HepG2 (cell line): ENCODE data around the gene XRCC2. TPM values are rescaled to one million over a fixed set of nuclear protein-coding genes. Genes with fewer than 3 reads are reported as not detected.

ENCODE experiments used
- JUND ChIP-seq: sonication (generic); formaldehyde crosslinking; IDR thresholded peaks from 2 replicates; pipeline ENCODE4 v1.8.0; 2022; ENCODE audit warnings: mild to moderate bottlenecking, missing genetic modification reagents
- NCOA2 ChIP-seq: sonication (generic); formaldehyde crosslinking; IDR thresholded peaks from 2 replicates; pipeline ENCODE4 v1.8.0; 2022; ENCODE audit warnings: inconsistent platforms
- RAD51 ChIP-seq: fragments of 450-650 bp; IDR thresholded peaks from 2 replicates; pipeline ENCODE4 v1.6.1; 2016; ENCODE audit warnings: borderline replicate concordance
- REL ChIP-seq: sonication (generic); formaldehyde crosslinking; conservative IDR thresholded peaks from 2 replicates; pipeline ENCODE4 v1.8.0; 2022; ENCODE audit warnings: mild to moderate bottlenecking, missing genetic modification reagents, moderate library complexity
- TCF7L2 ChIP-seq: IDR thresholded peaks from 2 replicates; pipeline ENCODE4 v1.6.1; 2011; ENCODE audit warnings: mild to moderate bottlenecking, low read depth, low read length, moderate library complexity
- TEAD2 ChIP-seq: sonication (generic); formaldehyde crosslinking; IDR thresholded peaks from 2 replicates; pipeline ENCODE4 v1.9.0; 2021; ENCODE audit warnings: missing genetic modification reagents
- ZNF10 ChIP-seq: sonication (generic); formaldehyde crosslinking; IDR thresholded peaks from 2 replicates; pipeline ENCODE4 v1.4.0; 2020; ENCODE audit warnings: mild to moderate bottlenecking, low read depth, missing genetic modification reagents, borderline replicate concordance
- ZNF138 ChIP-seq: sonication (generic); formaldehyde crosslinking; IDR thresholded peaks from 2 replicates; pipeline ENCODE4 v1.5.0; 2020; ENCODE audit warnings: mild to moderate bottlenecking, low read depth, missing genetic modification reagents
- ZNF430 ChIP-seq: sonication (generic); formaldehyde crosslinking; IDR thresholded peaks from 2 replicates; pipeline ENCODE4 v1.9.0; 2021; ENCODE audit warnings: mild to moderate bottlenecking, missing genetic modification reagents
- ZNF572 ChIP-seq: sonication (generic); formaldehyde crosslinking; IDR thresholded peaks from 2 replicates; pipeline ENCODE4 v1.5.1; 2020; ENCODE audit warnings: mild to moderate bottlenecking, missing genetic modification reagents
- ZNF577 ChIP-seq: sonication (generic); formaldehyde crosslinking; IDR thresholded peaks from 2 replicates; pipeline ENCODE4 v1.4.0; 2020; ENCODE audit warnings: mild to moderate bottlenecking, low read depth, missing genetic modification reagents, borderline replicate concordance
- ZNF670 ChIP-seq: sonication (generic); formaldehyde crosslinking; IDR thresholded peaks from 2 replicates; pipeline ENCODE4 v1.8.0; 2022; ENCODE audit warnings: mild to moderate bottlenecking, missing genetic modification reagents, borderline replicate concordance
- ZNF720 ChIP-seq: sonication (generic); formaldehyde crosslinking; IDR thresholded peaks from 2 replicates; pipeline ENCODE4 v1.4.0; 2020; ENCODE audit warnings: missing genetic modification reagents
- ZNF746 ChIP-seq: sonication (generic); formaldehyde crosslinking; IDR thresholded peaks from 2 replicates; pipeline ENCODE4 v1.8.0; 2022; ENCODE audit warnings: mild to moderate bottlenecking, missing genetic modification reagents
- ZNF879 ChIP-seq: sonication (generic); formaldehyde crosslinking; IDR thresholded peaks from 2 replicates; pipeline ENCODE4 v1.8.1; 2023; ENCODE audit warnings: missing genetic modification reagents
- polyA plus RNA-seq, 8 experiments: library from polyadenylated mRNA; depleted of rRNA in 3 of 8; stranded (reverse) in 7 of 8; unstranded in 1 of 8; fragments of >200 nt; fragmentation: Illumina TruSeq in 4 of 8; extraction: Trizol in 4 of 8; gene quantifications; 2 replicates each; pipeline versions ENCODE4 v1.2.1 to v1.2.3, GENCODE V29; 2011 to 2016; ENCODE audit warnings: low read depth in 4 of 8, missing spikeins in 1 of 8, mixed read lengths in 1 of 8; ENCODE audit not compliant: insufficient read depth in 1 of 8
- total RNA-seq, 5 experiments: library from RNA; depleted of rRNA; stranded (reverse); fragments of >200 nt; fragmentation: Illumina TruSeq; extraction: Trizol; gene quantifications; 2 replicates each; pipeline ENCODE4 v1.2.3, GENCODE V29; 2016; ENCODE audit warnings: low read depth in 1 of 5
- TF ChIP-seq, protein P1 (sequence below): sonication (generic); formaldehyde crosslinking; IDR thresholded peaks from 2 replicates; pipeline ENCODE4 v1.8.0; 2023; ENCODE audit warnings: mild to moderate bottlenecking, missing genetic modification reagents
- TF ChIP-seq, protein P2 (sequence below): sonication (generic); formaldehyde crosslinking; IDR thresholded peaks from 2 replicates; pipeline ENCODE4 v1.4.0; 2020; ENCODE audit warnings: mild to moderate bottlenecking, low read depth, missing genetic modification reagents
- TF ChIP-seq, protein P3 (sequence below): sonication (generic); formaldehyde crosslinking; IDR thresholded peaks from 2 replicates; pipeline ENCODE4 v1.8.0; 2022; ENCODE audit warnings: mild to moderate bottlenecking, missing genetic modification reagents, moderate library complexity
- TF ChIP-seq, protein P4 (sequence below), 2 experiments: sonication (generic) in 1 of 2; formaldehyde crosslinking in 1 of 2; IDR thresholded peaks; 2 replicates each; pipeline versions ENCODE4 v1.4.0 to v1.6.1; 2016 to 2020; ENCODE audit warnings: borderline replicate concordance in 1 of 2, low read depth in 1 of 2, mild to moderate bottlenecking in 1 of 2, missing genetic modification reagents in 1 of 2

The XRCC2 gene
- total and polyA plus RNA-seq, 2 of the 13 experiments (the other 11 are each of a cell fraction or from before 2014, with no cell fraction given) = 3.8 to 14.5 TPM

DNA sequence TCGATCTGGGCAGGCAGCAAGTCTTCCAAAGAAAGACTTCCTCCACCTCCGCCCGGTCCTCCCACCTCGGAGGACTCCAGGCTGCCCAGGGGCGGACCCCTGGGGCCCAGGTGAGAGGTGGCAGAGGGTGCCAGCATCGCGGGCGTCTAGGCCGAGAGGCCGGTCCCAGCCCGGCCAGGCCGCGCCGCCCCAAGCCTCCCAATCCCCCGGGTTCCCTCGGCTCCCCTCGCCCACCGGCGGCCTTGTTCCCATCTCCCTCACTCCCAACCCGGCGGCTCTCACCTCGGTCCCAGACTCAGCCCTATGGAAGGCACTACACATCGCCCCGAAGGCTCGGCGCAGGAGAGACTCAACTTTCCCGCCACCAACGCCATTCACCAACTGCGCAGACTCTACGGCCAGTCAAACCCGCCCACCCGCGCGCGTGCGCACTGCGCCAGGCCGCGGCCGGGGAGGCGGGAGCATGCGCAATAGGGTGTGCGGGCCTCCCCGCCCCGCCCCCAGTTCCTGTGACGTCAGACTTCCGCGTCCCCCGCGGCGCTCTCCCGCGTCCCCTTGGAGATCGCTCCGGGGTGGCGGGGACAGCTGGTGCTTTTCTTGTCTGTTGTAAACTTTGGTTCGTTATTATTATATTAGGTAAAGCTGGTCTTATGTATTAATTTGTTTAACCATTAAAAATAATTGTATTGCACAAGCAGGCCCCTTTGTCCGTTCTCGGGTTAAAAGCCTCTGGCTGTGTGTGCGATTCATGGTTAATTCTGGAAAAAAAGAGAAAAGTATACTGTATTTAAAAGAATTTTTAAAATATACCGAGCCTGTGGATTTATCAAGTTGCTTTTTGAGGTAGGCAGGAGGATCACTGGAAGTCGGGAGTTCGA lies at the start of gene XRCC2 (continued):
- TF ChIP-seq, protein P1, sequence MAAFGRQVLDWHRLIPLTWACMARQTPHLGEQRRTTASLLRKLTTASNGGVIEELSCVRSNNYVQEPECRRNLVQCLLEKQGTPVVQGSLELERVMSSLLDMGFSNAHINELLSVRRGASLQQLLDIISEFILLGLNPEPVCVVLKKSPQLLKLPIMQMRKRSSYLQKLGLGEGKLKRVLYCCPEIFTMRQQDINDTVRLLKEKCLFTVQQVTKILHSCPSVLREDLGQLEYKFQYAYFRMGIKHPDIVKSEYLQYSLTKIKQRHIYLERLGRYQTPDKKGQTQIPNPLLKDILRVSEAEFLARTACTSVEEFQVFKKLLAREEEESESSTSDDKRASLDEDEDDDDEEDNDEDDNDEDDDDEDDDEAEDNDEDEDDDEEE (CRISPR knock-in tag) = 0 out of 2 replicates have a peak, but pooled peaks have one; percentile 48
- TF ChIP-seq ZNF746 (CRISPR knock-in tag) (no peak), REL (no peak), ZNF572 (CRISPR knock-in tag) (no peak), ZNF10 (CRISPR knock-in tag) (no peak), ZNF138 (CRISPR knock-in tag) (no peak; the same call in 1 of the 2 replicates), ZNF879 (CRISPR knock-in tag) (no peak), ZNF577 (CRISPR knock-in tag) (no peak), TCF7L2 (no peak), RAD51 (no peak), JUND (CRISPR knock-in tag) (no peak), ZNF670 (0 out of 2 replicates have a peak, but pooled peaks have one; percentile 49), ZNF430 (CRISPR knock-in tag) (0 out of 2 replicates have a peak, but pooled peaks have one; percentile 36), NCOA2 (no peak; the same call in 1 of the 2 replicates), ZNF720 (CRISPR knock-in tag) (no peak), TEAD2 (CRISPR knock-in tag) (no peak)
- TF ChIP-seq, protein P2, sequence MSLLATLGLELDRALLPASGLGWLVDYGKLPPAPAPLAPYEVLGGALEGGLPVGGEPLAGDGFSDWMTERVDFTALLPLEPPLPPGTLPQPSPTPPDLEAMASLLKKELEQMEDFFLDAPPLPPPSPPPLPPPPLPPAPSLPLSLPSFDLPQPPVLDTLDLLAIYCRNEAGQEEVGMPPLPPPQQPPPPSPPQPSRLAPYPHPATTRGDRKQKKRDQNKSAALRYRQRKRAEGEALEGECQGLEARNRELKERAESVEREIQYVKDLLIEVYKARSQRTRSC (CRISPR knock-in tag) = no peak
- TF ChIP-seq, protein P3, sequence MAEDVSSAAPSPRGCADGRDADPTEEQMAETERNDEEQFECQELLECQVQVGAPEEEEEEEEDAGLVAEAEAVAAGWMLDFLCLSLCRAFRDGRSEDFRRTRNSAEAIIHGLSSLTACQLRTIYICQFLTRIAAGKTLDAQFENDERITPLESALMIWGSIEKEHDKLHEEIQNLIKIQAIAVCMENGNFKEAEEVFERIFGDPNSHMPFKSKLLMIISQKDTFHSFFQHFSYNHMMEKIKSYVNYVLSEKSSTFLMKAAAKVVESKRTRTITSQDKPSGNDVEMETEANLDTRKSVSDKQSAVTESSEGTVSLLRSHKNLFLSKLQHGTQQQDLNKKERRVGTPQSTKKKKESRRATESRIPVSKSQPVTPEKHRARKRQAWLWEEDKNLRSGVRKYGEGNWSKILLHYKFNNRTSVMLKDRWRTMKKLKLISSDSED = no peak
- TF ChIP-seq, protein P4, sequence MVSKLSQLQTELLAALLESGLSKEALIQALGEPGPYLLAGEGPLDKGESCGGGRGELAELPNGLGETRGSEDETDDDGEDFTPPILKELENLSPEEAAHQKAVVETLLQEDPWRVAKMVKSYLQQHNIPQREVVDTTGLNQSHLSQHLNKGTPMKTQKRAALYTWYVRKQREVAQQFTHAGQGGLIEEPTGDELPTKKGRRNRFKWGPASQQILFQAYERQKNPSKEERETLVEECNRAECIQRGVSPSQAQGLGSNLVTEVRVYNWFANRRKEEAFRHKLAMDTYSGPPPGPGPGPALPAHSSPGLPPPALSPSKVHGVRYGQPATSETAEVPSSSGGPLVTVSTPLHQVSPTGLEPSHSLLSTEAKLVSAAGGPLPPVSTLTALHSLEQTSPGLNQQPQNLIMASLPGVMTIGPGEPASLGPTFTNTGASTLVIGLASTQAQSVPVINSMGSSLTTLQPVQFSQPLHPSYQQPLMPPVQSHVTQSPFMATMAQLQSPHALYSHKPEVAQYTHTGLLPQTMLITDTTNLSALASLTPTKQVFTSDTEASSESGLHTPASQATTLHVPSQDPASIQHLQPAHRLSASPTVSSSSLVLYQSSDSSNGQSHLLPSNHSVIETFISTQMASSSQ (IDR thresholded peaks at IDR 0.05; ENCODE audit: low read depth) = no peak
- TF ChIP-seq, protein P4 (CRISPR knock-in tag; IDR thresholded peaks at IDR 0.05; ENCODE audit: borderline replicate concordance) = 0 out of 2 replicates have a peak, but pooled peaks have one; percentile 48
